ENCODE data around the gene CLTCL1.

DNA sequence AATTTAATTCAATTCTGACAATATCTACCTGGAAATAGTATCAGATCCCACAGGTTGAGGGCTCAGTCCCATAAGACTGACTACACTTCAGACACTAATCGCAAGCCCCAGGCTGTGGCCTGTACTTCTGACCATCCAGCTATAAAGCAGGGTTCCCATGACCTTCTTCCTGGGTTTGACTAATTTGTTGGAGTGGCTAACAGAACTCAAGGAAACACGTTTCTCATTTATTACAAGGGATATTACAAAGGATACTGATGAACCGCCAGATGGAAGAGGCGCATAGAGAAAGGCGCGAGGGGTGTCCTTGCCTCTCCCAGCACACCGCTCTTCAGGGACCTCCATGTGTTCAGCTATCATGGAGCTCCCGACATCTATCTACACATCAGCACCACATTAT, 13.7 kb downstream of the CLTCL1 start:
- TF ChIP-seq, protein P1, sequence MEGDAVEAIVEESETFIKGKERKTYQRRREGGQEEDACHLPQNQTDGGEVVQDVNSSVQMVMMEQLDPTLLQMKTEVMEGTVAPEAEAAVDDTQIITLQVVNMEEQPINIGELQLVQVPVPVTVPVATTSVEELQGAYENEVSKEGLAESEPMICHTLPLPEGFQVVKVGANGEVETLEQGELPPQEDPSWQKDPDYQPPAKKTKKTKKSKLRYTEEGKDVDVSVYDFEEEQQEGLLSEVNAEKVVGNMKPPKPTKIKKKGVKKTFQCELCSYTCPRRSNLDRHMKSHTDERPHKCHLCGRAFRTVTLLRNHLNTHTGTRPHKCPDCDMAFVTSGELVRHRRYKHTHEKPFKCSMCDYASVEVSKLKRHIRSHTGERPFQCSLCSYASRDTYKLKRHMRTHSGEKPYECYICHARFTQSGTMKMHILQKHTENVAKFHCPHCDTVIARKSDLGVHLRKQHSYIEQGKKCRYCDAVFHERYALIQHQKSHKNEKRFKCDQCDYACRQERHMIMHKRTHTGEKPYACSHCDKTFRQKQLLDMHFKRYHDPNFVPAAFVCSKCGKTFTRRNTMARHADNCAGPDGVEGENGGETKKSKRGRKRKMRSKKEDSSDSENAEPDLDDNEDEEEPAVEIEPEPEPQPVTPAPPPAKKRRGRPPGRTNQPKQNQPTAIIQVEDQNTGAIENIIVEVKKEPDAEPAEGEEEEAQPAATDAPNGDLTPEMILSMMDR (IDR thresholded peaks at IDR 0.05) = no peak
- no peak for TF ChIP-seq POLR2A (IDR thresholded peaks at IDR 0.05)

All from heart left ventricle (tissue), 13 donors.